Progenitor cell of endocrine pancreas (in vitro differentiated cells): ENCODE measurements around the gene CLINT1. TPM values are rescaled to one million over a fixed set of nuclear protein-coding genes. Genes with fewer than 3 reads are reported as not detected.
"Not testable (repeated sequence)": the region's sequence is repeated elsewhere in the genome, so short reads cannot be mapped to it uniquely, and the experiment has no call there.

ENCODE experiments used
- DNase-seq: peaks from one replicate; pipeline ENCODE4 v3.0.0; 2021; ENCODE audit warnings: low spot score; ENCODE audit not compliant: unreplicated experiment
- H3K27ac Mint-ChIP-seq: 2 replicates; pipeline ENCODE4 v1.8.0; 2021; ENCODE audit warnings: mild to moderate bottlenecking, moderate library complexity, mixed read lengths
- H3K27me3 Mint-ChIP-seq: 2 replicates; pipeline ENCODE4 v1.8.0; 2021; ENCODE audit warnings: mixed read lengths
- H3K36me3 Mint-ChIP-seq: 2 replicates; pipeline ENCODE4 v1.8.0; 2022; ENCODE audit warnings: mixed read lengths; ENCODE audit not compliant: insufficient read depth
- H3K4me1 Mint-ChIP-seq: 2 replicates; pipeline ENCODE4 v1.8.0; 2021; ENCODE audit warnings: low read depth, mixed read lengths
- H3K4me3 Mint-ChIP-seq: 2 replicates; pipeline ENCODE4 v1.8.0; 2021; ENCODE audit warnings: low read depth, mild to moderate bottlenecking, moderate library complexity, mixed read lengths
- H3K9me3 Mint-ChIP-seq: 2 replicates; pipeline ENCODE4 v1.8.0; 2021; ENCODE audit warnings: low read depth, mixed read lengths
- total RNA-seq: library from RNA; stranded (reverse); gene quantifications from 2 replicates; pipeline ENCODE4 v1.2.1, GENCODE V29; 2021
- TF ChIP-seq, protein P1 (sequence below): fragments of 200-600 bp; sonication (generic); IDR thresholded peaks from one replicate; pipeline ENCODE4 v1.5.0; 2021; ENCODE audit warnings: antibody characterized with exemption, mild to moderate bottlenecking; ENCODE audit not compliant: unreplicated experiment

CLINT1 gene
- total RNA-seq, 1 donor from 2014 or later = 82.3 TPM

DNA sequence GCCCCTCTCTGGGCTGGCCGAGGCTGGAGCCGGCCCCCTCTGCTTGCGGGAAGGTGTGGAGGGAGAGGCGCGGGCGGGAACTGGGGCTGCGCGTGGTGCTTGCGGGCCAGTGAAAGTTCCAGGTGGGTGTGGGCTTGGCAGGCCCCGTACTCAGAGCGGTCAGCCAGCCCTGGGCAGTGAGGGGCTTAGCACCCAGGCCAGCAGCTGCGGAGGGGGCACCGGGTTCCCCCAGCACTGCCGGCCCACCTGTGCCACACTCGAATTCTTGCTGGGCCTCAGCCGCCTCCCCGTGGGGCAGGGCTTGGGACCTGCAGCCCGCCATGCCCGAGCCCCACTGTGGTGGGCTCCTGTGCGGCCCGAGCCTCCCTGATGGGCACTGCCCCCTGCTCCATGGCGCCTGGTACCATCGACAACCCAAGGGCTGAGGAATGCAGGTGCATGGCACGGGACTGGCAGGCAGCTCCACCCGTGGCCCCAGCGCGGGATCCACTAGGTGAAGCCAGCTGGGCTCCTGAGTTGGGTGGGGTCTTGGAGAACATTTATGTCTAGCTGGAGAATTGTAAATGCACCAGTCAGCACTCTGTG, 27.9 kb upstream of the CLINT1 start:
- Mint-ChIP-seq H3K36me3 (no peaks in the 10 kb centered on the region), H3K9me3 (peaks cover 3% of the 10 kb centered on the region), H3K27ac (no peak overlapping the region), H3K27me3 (peaks cover 1% of the 10 kb centered on the region), H3K4me1 (peaks cover 4% of the 10 kb centered on the region), H3K4me3 (no peak overlapping the region)
- no peak for DNase-seq
- TF ChIP-seq, protein P1, sequence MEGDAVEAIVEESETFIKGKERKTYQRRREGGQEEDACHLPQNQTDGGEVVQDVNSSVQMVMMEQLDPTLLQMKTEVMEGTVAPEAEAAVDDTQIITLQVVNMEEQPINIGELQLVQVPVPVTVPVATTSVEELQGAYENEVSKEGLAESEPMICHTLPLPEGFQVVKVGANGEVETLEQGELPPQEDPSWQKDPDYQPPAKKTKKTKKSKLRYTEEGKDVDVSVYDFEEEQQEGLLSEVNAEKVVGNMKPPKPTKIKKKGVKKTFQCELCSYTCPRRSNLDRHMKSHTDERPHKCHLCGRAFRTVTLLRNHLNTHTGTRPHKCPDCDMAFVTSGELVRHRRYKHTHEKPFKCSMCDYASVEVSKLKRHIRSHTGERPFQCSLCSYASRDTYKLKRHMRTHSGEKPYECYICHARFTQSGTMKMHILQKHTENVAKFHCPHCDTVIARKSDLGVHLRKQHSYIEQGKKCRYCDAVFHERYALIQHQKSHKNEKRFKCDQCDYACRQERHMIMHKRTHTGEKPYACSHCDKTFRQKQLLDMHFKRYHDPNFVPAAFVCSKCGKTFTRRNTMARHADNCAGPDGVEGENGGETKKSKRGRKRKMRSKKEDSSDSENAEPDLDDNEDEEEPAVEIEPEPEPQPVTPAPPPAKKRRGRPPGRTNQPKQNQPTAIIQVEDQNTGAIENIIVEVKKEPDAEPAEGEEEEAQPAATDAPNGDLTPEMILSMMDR = no peak

DNA sequence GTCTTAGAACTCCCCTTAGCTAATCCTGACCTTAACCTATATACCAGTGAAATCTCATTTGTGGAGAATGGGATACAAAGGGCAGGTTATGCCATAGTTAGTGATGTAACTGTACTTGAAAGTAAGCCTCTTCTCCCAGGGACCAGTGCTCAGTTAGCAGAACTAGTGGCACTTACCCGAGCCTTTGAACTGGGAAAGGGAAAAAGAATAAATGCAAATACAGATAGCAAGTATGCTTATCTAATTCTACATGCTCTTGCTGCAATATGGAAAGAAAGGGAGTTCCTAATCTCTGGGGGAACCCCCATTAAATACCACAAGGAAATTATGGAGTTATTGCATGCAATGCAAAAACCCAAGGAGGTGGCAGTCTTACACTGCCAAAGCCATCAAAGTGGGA, 26.1 kb upstream of the CLINT1 start:
- not testable (repeated sequence) for DNase-seq, H3K27ac Mint-ChIP-seq, H3K27me3 Mint-ChIP-seq, H3K4me1 Mint-ChIP-seq, H3K36me3 Mint-ChIP-seq, H3K9me3 Mint-ChIP-seq, H3K4me3 Mint-ChIP-seq

DNA sequence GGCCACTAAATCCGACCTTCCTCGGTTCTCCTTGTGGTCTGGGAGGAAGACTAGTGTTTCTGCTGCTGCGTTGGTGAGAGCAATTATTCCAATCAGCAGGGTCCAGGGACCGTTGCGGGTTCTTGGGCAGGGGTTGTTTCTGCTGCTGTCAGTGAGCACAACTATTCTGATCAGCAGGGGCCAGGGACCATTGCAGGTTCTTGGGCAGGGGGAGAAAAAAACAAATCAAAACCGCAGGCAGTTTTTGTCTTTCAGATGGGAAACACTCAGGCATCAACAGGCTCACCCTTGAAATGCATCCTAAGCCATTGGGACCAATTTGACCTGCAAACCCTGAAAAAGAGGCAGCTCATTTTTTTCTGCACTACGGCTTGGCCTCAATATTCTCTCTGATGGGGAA, 22.6 kb upstream of the CLINT1 start:
- not testable (repeated sequence) for H3K9me3 Mint-ChIP-seq, H3K4me1 Mint-ChIP-seq, H3K36me3 Mint-ChIP-seq, H3K4me3 Mint-ChIP-seq, DNase-seq, H3K27ac Mint-ChIP-seq, H3K27me3 Mint-ChIP-seq

DNA sequence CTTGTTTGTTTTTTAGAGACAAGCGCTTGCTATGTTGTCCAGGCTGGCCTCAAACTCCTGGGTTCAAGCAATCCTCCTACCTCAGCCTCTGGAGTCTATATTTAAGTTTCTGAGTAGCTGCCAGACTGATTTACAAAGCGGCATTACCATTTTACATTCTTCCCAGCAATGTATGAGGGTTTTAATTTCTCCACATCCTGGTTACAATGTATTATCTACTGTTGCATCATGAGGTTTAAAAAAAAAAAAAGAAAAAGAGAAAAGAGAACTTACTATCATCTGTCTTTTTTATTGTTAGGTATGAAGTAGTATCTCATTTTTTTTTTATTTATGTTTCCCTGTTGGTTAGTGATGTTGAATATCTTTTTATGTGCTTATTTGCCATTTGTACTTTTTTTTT, 18.9 kb upstream of the CLINT1 start:
- Mint-ChIP-seq H3K27ac (no peak overlapping the region), H3K4me3 (no peak overlapping the region), H3K36me3 (no peaks in the 10 kb centered on the region), H3K4me1 (no peaks in the 10 kb centered on the region), H3K27me3 (peaks cover 3% of the 10 kb centered on the region), H3K9me3 (peaks cover 3% of the 10 kb centered on the region)
- no peak for DNase-seq
- TF ChIP-seq, protein P1 = no peak

DNA sequence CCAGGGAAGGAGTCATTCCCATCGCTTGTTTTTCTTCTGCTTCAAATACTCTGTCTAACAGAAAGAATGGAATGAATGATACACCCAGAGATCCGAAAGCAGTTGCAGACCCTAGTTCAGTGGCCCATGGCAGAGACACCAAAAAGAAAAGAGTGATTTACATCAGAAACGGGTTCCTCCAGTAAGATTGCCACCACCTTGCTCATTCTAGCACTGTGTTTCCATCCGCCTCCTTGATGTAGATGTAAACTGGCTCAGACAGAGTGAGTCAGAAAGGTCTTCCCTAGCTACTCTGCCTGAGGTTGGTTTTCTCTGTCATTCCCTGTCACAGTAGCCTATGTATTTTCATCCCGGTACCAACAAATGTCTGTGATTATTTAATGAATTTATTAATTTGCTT, 15.9 kb upstream of the CLINT1 start:
- Mint-ChIP-seq H3K9me3 (no peaks in the 10 kb centered on the region), H3K27me3 (no peaks in the 10 kb centered on the region), H3K4me1 (no peaks in the 10 kb centered on the region), H3K27ac (no peak overlapping the region), H3K4me3 (no peak overlapping the region), H3K36me3 (no peaks in the 10 kb centered on the region)
- TF ChIP-seq, protein P1 = no peak
- no peak for DNase-seq

DNA sequence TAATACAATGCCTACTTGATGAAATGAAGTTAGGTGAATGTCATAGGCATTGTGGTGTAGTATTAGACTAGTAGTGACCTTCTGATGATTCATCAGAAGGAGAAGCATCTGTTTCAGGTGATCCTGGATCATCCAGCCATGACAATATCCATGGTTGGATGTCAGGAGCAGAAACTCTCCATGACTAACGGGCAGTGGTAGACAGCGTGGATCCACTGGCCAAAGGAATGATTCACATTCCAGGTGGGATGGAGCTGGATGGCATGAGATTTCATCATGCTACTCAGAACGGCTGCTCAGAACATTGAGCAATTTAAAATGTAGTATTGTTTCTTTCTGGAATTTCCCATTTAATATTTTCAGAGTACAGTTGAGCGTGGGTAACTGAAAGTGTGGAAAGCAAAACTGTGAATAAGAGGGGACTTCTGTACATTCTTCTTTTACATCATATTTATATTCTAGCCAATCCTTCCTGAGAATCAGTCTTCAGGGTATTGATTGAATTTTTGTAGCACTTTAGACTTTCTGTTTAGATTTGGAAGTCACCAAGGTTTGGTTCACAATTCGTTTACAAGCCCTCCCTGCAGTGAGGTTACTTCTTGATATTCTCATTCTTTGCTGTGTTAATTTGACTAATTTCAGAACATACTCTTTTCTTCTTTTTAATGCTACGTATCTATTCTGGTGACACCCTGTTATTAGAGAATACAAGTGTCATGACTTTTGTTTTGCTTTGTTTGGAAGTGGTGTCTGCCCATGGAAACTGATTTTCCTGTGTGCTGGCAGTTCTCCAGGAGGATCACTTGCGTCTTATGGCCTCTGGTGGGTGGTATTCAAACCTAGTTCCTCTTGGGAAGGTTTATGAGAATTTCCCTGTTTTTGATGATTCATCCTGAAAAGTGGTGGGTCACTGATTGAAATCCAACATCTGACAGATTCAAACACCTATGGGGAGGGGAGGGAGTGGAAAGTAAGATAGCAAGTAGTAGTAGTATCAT, 12.2 kb upstream of the CLINT1 start:
- TF ChIP-seq, protein P1 = no peak
- no peaks in the 10 kb centered on the region for H3K27me3 Mint-ChIP-seq
- H3K4me3 Mint-ChIP-seq = no peak overlapping the region
- H3K4me1 Mint-ChIP-seq = peaks cover 4% of the 10 kb centered on the region
- DNase-seq = no peak
- H3K27ac Mint-ChIP-seq = no peak overlapping the region
- no peaks in the 10 kb centered on the region for H3K36me3 Mint-ChIP-seq
- H3K9me3 Mint-ChIP-seq = peaks cover 3% of the 10 kb centered on the region
